ENCODE measurements around the gene PTPN11.
"Not testable (repeated sequence)": the region's sequence is repeated elsewhere in the genome, so short reads cannot be mapped to it uniquely, and the experiment has no call there.

Gene PTPN11

GRCh38 chr12:112418608-112419296, at the start of gene PTPN11:
Gene PTPN11, plus strand, starts transcription at chr12:112418947. Its CDS starts 165 bp downstream, at chr12:112419112.
- DNase-seq: peak; percentile 96

- no peak for DNase-seq
These were observed 48.5 kb upstream of the PTPN11 start for GRCh38 chr12:112370199-112370598.

GRCh38 chr12:112370868-112371510, 47.8 kb upstream of the PTPN11 start:
- DNase-seq: no peak

GRCh38 chr12:112374166-112374740, 44.5 kb upstream of the PTPN11 start:
- no peak for DNase-seq

- DNase-seq: no peak
These were observed 43.6 kb upstream of the PTPN11 start for GRCh38 chr12:112375105-112375504.

- peak; percentile 75 for DNase-seq
These were observed 37.9 kb upstream of the PTPN11 start for GRCh38 chr12:112380663-112381405.

GRCh38 chr12:112381406-112381882, 37.3 kb upstream of the PTPN11 start:
- DNase-seq: peak; percentile 75

- peak; percentile 97 for DNase-seq
These were observed 36.6 kb upstream of the PTPN11 start, which contains the start of gene HECTD4 for GRCh38 chr12:112381883-112382796. Gene HECTD4, minus strand, starts transcription at chr12:112382431. Its CDS starts 303 bp downstream, at chr12:112382128.

GRCh38 chr12:112382866-112383265, 35.9 kb upstream of the PTPN11 start:
- DNase-seq: no peak

- DNase-seq: peak; percentile 52
These were observed 32.0 kb upstream of the PTPN11 start for GRCh38 chr12:112386726-112387125.

- no peak for DNase-seq
These were observed 29.5 kb upstream of the PTPN11 start for GRCh38 chr12:112389228-112389627.

GRCh38 chr12:112389922-112390654, 28.7 kb upstream of the PTPN11 start:
- not testable (repeated sequence) for DNase-seq

GRCh38 chr12:112393328-112393727, 25.4 kb upstream of the PTPN11 start:
- DNase-seq: no peak

GRCh38 chr12:112401054-112401453, 17.7 kb upstream of the PTPN11 start:
- DNase-seq: no peak

GRCh38 chr12:112401903-112402498, 16.7 kb upstream of the PTPN11 start:
- no peak for DNase-seq

- no peak for DNase-seq
These were observed 11.9 kb upstream of the PTPN11 start for GRCh38 chr12:112406519-112407488.

- not testable (repeated sequence) for DNase-seq
These were observed 11.1 kb upstream of the PTPN11 start for GRCh38 chr12:112407683-112408082.

GRCh38 chr12:112408621-112409020, 10.1 kb upstream of the PTPN11 start:
- DNase-seq: no peak

GRCh38 chr12:112409064-112409905, 9.5 kb upstream of the PTPN11 start, which contains the start of gene RPL6:
Gene RPL6, minus strand, starts transcription at chr12:112409605. Its CDS starts 949 bp downstream, at chr12:112408656.
- DNase-seq: peak; percentile 97

Data from eye (tissue), 1 donor.